ENCODE results near the gene CCSER2.

GRCh38 chr10:84314275-84314674 lies 14.1 kb upstream of the CCSER2 start:
- TF ChIP-seq PATZ1 (CRISPR knock-in tag; IDR thresholded peaks at IDR 0.05; ENCODE audit: borderline replicate concordance) = no peak
- no peak for TF ChIP-seq PPARA (CRISPR knock-in tag; IDR thresholded peaks at IDR 0.05; ENCODE audit: borderline replicate concordance)
- TF ChIP-seq TCF4 (CRISPR knock-in tag; IDR thresholded peaks at IDR 0.05; ENCODE audit: borderline replicate concordance) = no peak

All from SK-N-SH treated with all-trans-retinoic acid at 6 μM for 48 hours (cell line).